Mesenteric fat pad (tissue), 1 donor: ENCODE data around the gene LMO2. TPM values are rescaled to one million over a fixed set of nuclear protein-coding genes. Genes with fewer than 3 reads are reported as not detected.

Experiments
- DNase-seq: peaks from one replicate; pipeline ENCODE4 v3.0.0-alpha.2; 2020; ENCODE audit warnings: low spot score
- total RNA-seq: library from RNA; stranded (reverse); fragmentation: NEBNext Ultra II Directional; extraction: Animal tissue kit (Norgen Biotek cat#: 25700); gene quantifications from one replicate; pipeline ENCODE4 v1.2.1, GENCODE V29; 2021
- donor health status: DM: yes; HTN: yes; CAD: no.

Gene LMO2
- total RNA-seq, 1 donor from 2014 or later = 27.3 TPM

DNA sequence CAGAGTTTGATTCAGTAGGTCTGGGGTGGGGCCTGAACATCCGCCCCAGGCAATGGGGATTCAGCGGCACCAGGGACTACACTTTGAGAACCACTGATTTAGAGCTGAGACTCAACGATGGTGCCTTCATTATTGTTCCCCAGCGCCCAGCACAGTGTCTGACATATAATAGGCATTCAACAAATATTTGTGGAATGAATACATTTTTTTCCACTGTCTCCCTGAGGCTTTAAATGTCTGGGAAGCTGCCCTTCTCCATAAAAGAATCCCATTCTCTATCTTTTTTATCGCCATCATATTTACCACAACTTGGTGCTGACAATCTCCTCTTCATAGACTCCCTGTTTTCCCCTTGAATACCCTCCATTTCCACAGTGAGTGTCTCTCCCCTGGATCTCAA is 23.6 kb upstream of the LMO2 start:
- DNase-seq = no peak

DNA sequence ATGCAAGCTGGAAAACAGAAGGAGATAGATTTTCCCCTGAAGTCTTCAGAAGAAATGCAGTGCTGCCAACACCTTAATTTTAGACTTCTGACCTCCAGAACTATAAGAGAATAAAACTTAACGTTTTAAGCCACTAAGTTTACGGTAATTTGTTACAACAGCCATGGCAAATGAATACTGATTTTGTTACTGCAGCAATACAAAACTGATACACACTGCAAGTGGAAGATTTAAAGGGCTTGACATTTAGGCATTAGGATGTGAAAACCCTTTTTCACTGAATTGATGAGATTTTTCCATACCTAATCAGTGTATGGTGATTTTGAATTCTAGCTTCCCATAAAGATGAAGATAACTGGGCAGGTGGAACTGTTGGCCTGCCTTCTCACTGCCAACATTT is 22.1 kb upstream of the LMO2 start:
- no peak for DNase-seq

- no peak for DNase-seq
Measured at GRCh38 chr11:33912405-33913361, 20.8 kb upstream of the LMO2 start.

- no peak for DNase-seq
Measured at GRCh38 chr11:33910958-33911339, 19.1 kb upstream of the LMO2 start.

DNA sequence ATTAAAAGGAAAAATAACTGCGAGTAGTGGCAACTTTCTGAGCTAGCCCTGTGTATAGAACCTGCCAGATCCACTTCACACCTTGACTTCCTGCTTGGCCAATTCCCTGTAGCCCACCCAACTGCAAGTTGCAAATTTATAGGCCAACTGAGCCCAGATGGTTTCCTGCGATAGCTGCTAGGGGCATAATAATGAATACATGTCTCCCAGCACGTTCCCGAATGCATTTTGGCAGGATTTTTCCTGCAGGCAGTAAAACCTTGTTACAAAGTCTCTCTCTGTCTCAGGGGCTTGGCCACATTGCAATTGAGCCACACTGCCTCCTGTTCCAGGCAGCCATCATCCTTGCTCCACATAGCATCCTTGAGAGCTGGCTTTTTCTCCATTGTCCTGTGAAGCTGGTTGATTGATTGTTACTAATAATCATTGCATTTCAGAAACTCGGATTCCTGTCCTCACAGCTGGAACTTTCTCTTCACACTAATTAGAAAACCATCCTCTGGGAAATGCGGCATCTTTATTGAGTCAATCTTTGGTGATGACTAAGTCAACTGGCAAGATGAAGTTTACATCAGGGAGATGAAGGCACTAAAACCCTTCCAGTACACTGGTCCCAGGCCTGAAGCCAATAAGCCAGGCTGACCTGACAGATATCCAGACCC is 18.6 kb upstream of the LMO2 start:
- no peak for DNase-seq

- DNase-seq = no peak
Measured at GRCh38 chr11:33909552-33909951, 17.7 kb upstream of the LMO2 start.

- no peak for DNase-seq
Measured at GRCh38 chr11:33909150-33909549, 17.3 kb upstream of the LMO2 start.

DNA sequence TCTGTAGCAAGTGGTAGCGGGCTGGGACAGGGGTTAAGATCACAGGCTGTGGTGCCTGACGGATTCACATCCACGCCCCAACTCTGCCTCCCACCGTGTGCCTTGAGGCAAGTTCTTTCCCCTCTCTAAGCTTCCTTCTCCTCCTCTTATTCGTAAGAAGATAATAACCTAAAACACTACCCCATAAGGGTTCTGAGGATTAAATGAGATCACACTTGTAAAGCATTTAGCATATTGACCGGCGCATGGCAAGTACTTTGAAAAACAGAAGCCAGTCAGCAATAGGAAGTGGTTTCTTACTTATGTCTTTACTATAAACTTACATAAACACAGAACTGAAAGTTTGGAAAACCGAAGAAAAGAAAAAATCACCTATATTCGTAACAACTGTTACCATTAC is 15.5 kb upstream of the LMO2 start:
- no peak for DNase-seq

- no peak for DNase-seq
Measured at GRCh38 chr11:33906484-33907186, 14.8 kb upstream of the LMO2 start.

- no peak for DNase-seq
Measured at GRCh38 chr11:33904102-33904501, 12.2 kb upstream of the LMO2 start.

DNA sequence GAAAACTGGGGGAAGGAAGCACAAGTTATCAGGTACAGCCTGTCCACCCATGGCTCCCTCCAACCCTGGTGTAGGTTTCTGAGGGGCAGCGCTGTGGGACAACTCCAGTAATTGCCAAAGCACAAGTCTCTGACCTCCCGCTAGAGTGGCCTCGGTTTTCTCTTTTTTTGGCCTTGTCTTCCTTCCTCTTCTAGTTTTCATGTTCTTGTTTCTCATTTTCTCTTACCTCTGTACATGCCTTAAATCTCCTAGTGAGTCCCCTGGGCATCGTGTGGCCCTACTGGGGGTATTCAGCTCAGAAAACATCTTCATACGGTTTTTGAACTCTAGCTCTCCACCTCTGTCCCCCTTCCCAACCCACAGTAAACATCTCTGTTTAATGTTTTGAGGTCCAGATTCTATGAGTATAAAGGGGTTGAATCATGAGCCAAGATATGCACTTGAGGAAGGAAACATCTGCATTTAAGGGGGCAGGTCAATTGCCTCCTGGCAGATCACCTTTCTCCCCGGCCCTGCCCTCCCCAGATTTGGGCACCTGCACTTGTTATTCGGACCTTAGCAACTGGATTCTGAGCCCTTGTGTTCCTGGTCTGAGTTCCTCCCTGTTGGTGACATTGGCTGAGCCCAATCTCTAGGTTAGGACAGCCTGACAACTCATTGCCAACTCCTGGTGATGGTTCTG is 8.4 kb upstream of the LMO2 start:
- no peak for DNase-seq

DNA sequence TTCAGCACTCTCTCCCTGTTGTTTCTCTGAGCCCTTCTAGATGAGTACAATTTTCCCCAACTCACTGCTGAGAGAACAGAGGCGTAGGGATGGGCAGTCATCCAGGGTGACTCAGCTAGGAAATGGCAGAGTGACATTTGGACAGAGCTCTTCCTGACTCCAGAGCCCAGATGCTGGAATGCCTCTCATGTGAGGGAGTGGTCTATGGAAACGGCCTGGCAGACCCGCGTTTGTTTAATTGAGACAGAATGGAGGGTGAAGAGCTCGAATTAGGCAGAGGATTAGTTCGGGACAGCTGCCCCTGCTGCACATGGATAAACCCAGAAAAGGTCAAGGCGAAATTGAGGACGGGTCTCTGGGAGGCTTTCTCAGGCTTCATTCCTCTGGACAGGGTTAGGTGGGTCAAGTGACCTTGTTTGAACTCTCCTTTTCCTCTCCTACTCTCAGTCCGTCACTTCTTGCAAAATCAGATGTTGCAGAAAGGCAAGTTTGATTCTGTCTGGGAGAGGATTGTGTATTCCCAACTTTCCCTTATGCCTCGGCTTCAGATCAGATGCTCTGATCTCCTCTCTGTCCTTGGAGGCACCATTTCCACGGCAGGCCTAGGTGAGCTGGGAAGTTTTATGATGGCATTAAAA is 7.6 kb upstream of the LMO2 start:
- no peak for DNase-seq

DNA sequence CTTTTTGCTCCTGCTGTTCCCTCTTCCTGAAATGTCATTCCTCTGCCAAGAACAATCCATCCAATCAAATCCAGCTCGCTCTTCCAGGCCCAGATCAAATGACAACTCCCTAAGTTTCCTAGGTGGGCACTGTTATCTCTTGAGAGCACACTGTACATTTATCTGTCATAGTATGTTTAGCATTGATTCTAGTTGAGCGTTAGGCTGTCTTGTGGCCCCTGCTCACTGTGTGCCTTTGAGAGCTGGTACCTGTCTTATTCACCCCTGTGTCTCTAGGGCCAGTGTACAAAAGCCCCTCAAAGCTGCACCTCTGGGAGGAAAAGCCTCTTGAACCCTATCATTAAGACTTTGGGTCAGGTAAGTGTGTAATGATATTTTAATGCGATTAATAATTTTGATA is 7.1 kb upstream of the LMO2 start:
- no peak for DNase-seq

GRCh38 chr11:33897761-33898375 is 6.0 kb upstream of the LMO2 start:
- DNase-seq = no peak

- DNase-seq = no peak
Measured at GRCh38 chr11:33896911-33897310, 5.0 kb upstream of the LMO2 start.

DNA sequence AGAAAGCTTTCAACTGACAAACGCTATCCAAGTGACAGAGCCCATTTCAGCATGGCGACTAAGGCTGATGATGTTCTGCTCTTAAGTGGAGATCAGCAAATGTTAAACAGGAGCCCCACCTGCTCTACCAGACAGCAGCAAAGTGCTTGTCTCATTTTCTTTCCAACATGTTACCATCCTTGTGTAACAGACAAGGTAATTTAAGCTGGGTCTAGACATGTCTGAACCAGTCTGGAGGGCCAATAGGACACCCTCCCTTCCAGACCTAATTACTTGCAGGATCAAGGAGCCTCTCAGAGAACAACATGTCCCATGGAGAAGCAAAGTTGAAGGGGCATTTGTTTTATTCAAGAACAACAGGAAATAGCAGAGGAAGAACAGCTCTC is 3.9 kb upstream of the LMO2 start:
- DNase-seq = no peak

GRCh38 chr11:33894398-33894746 is 2.5 kb upstream of the LMO2 start:
- no peak for DNase-seq

DNA sequence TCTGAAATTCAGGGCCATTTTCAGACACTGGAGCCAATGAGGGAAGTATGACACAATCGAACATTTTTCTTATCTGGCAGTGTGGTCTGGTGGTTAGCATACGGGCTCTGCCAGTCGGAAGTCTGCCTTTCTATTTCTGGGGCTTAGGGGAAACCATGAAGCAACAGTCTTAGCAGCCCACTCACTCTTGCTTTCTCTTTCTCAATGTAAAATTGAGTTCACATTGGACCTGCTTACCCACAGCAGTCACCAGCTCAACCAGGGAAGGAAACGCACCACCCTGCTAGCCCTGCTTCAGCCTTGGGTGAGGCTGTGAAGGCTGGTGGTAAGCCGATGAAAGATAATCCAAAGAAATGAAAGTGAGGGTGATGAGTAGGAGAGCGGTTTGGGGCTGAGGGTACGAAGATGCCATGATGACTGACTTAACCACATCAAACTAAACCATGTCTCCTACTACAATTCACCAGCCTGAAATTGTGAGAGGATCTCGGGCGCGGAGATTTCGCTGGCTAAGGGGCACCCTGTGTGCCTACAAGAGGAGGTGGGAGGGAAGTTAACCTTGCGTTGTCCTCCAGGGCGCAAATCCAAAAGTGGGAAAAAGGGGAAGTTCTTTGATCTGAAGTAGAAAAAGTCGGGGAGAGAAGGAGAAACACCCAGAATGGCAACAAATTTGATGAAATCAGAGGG is 2.0 kb upstream of the LMO2 start:
- no peak for DNase-seq

DNA sequence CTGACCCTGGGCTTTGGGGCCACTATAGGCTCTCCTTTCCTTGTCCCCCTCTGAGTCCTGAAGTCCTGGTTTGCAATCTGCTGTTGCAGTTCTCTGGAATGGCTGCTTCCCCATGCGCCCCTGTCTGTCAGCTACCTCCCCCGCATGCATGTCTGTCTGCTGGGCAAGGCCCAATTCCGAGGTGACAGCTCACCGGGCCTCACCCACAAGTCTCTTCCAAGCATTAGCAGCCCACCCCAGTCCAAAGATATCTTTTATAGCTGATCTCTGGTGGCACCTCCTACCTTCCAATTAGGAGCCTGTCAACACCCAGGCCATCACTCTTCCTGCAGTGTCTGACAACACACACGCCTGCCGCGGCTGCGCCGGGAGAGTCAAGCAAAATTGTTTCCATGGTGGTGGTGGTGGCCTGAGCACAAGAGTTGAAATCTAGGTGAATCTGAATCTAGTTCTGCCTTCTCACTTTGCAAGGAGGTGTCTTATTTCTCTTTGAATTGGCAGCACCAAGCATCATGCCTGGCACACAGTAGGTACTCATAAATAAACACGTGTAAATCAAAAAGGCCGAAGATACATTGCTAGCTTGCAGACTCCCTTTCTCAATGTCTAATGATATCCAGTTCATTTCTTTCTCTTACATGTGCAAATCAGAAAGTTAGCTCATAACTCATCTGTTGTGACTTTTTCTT is 1.2 kb upstream of the LMO2 start:
- DNase-seq = no peak
